NCI-H2227 treated with DMSO at 0.1 percent for 48 hours (cell line): Measurements from ENCODE around the gene BAIAP2.

Source experiments
- DNase-seq: peaks from one replicate; lab custom pipeline; 2025; lab: John Stamatoyannopoulos, UW

Gene BAIAP2

DNA sequence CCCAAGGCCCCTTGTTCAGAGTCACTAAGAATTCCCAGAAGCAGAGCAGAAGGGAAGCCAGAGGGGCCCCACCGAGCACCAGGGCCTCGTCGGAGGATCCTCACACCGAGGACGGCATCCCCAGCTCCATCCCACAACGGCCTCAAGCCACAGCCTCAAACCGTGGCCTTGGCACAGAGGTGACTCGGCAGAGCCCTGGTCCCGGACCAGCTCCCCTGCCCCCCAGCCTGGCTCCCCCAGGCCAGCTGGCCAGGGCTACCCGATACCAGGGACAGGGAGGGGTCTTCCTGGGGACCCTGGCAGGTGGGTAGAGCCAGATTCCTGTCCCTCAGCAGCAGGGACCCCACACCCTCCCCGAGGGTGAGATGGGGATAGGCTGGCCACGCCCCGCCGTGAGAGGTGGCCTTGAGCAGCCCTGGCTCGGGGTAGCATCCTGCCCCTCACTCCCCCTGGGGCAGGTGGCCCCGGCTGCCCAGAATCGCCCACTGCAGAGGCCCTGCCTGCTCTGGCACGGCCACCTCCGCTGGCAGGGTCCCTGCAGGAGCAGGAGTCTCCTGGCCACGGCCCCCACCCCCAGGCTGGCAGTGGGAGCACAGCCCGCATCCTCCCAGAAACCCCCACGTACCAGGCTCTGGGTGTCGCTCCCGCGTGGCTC lies 124.8 kb downstream of the BAIAP2 start:
- no peak for DNase-seq

- no peak for DNase-seq
Measured at GRCh38 chr17:81160306-81160705, 125.4 kb downstream of the BAIAP2 start.

DNA sequence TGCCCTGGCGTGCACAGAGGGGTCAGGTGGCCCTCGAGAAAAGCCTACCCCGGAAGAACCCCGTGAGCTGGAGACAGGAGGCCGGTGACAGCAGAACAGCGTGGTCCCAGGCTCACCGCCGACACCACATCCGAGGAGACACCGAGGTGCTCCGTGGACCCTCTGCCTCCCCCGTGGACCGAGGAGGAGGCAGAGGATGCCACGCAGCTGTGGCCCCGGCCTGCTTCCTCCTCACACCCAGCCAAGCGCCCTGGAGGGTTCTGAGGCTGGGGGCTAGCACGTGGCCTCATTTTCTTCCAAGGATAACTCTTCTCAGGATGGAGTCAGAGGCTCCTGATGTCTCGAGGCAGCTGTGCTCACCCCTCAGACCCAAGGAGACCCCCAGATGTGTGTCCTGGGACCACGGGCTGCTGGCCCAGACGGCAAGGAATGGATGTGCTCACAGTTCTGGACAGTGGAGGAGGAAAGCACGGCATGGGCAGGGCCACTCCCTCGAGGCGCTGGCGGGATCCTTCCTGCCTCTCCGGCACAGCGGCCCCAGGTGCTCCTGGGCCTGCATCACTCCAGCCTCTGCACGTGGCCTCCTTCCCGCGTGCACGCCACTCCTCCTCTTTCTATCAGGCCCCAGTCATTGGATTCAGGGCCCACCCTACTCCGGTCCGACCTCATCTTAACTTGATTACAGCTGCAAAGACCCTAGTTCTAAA lies 125.9 kb downstream of the BAIAP2 start:
- DNase-seq, result no peak

- DNase-seq, result no peak
Measured at GRCh38 chr17:81161536-81161935, 126.6 kb downstream of the BAIAP2 start.

DNA sequence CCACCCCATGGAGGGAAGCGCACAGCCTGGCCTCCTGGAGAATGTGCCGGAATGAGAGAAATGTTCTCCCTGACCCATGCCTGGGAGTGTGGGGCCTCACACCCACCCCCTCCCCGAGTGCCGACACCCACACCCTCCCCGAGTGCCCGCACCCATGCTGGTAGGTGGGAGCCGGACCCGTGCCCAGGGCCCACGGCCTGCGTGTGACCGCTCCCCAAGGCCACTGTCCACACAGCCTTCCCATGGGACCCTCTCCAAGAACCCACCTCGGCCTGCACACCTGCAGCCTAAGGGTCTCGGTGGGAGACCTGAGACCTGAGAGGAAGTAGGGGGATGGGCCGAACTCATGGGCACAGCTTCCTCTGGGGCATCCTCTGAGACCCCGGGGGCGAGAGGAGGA lies 127.0 kb downstream of the BAIAP2 start:
- no peak for DNase-seq

DNA sequence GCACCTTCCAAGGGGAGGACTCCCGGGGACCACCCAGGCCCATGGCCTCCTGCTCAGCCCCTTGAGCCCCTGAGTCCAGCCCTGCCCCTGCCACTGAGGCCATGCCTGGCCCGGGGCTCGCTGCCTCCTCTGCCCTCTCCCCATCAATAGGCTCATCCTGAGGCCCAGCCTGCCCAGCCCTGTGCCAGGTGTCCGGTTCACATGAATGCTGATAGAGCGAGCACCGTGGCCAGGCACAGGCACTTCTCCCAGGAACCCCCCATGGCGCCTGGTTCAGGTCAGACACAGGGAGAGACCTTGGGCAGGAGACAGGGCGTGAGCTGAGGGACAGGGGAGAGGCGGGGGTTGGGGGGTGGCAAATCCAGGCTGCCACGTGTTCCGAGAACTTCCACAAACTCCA lies 127.5 kb downstream of the BAIAP2 start:
- DNase-seq, result no peak

DNA sequence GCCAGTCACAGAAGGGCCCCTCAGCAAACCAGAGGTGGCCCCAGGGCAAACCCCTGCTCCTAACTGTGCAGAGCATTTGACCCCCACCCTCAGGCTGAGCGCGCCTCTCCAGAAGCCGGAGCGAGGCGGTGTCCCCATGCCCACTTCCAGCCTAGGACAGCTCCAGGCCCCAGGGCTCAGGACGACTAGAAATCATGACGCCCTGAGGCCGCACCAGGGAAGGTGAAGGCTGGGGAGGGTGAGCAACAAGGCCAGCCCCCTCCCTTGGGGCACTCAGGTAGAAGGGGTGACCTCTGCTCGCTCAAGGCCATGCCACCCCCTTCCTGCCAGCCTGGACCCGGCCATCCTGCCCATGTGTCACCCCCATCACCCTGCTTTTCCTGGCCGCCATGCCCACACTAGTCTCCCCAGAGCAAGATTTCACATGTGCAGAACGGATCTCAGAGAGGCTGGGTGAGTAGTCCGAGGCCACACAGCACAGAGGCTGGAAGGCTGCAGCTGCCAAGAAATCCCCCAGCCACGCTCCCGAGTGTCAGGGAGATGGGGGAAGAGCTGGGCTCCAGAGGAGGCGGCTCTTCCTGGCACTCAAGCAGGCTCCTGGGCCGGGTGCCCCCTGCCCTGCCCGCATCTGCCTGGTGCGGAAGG lies 128.2 kb downstream of the BAIAP2 start:
- DNase-seq, result no peak

DNA sequence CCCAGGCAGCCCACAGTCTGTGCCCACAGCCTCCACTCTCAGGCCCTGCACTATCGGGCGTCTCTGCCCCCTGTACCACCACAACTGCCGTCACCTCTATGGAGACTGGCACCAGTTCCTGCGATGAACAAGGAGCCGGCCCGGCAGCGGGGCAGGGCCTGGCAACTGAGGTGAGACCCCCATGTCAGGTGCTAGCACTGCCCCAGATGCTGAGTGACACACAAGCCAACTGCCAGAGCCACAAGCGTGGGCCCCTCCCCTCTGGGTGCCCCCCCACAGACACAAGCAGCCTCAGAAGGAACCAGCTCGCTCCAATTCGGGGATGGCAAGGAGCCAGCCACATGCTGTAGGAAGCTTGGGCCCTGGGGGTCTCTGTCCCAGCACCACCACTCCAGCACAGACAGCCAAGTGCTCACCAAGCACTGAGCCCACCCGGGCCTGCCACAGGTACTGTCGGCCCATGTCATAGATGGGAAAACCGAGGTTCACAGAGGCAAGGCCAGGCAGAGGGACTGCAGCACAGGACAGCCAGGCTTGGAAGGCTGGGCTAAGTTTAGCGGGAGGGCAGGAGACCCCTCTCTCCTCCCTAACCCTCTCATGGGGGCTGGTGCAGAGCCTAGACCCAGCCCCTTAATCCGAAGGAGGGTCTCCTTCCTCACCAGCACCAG lies 128.9 kb downstream of the BAIAP2 start:
- DNase-seq, result no peak

DNA sequence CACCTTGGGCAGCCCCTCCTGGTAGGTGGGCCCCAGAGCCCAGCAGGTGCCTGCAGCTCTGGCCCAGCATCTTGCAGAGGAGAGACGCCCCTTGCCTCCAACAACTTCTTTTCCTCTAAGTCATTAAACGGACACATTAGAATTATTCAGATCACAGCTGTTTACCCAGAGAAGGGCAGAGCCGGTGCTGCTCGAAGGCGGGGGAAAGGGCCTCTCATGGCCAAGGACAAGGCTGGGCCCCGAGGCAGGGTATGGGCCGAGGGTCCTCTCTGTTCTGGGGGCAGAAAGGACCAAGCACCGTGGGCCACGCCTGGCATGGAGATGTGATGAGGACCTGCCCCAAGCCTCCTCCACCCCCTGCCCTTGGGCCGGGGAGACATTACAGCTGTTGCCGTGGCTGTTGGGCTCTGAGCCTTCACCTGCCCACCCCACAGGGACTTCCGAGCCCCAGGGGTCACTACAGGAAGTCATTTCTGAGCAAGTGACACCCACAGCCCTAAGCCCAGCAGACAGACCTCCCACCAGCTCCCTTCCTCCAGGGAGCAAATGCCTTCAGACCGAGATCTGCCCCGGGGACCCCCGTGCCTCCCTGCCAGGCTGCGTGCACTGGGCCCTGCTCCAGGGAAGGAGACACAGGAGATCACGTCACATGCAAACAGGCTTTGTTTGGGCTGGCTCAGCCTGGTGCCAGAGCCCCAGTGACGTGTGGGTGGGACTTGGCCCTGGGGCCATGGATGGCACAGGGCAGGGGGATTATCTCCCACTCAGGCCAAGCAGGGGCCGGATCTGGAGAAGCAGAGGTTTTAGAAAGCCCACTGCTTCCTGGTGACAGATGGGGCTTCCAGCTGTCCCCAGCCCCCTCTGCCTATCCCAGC lies 129.7 kb downstream of the BAIAP2 start:
- DNase-seq, result no peak

DNA sequence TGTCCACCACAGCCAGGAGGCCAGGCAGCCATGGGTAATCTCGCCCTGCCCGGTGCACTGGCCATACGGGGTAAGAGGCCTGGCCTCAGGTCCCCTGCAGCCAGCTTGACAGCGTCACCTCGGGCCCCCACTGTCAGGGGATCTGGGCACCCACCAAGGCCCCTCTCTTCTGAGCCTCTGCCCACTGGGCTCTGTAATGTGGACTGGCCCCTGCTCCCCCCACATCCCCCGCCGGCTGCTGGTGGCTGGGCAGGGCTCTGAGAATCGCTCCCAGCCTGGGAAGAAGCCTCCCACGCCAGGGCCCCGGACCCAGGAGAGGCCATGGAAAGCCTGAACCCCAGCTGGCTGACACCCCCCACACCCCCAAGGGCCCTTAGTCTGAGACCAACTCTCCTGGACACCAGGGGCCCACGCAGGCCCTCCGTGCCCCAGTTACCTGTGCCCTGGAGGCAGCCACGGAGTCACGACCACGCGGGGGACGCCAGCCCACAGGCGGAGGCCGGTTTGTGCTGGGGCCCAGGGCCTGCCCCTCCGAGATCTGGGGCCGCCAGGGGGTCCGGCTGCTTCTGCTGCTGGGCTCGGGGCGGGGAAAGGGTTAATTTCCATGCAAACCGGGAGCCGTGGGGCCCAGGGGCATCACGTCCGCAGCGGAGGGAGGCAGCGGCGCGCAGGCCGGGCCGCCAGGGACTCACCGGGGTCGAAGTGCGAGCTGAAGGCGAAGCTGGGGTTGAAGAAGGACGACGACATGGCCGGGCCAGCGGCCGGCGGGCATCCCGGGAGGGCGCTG lies 130.5 kb downstream of the BAIAP2 start, which contains the start of gene PVALEF:
Gene PVALEF (plus strand): TSS at position 262 of the 787 bp plus-strand sequence. CDS start 15,720 bp downstream, outside the sequence.
- DNase-seq, result no peak

DNA sequence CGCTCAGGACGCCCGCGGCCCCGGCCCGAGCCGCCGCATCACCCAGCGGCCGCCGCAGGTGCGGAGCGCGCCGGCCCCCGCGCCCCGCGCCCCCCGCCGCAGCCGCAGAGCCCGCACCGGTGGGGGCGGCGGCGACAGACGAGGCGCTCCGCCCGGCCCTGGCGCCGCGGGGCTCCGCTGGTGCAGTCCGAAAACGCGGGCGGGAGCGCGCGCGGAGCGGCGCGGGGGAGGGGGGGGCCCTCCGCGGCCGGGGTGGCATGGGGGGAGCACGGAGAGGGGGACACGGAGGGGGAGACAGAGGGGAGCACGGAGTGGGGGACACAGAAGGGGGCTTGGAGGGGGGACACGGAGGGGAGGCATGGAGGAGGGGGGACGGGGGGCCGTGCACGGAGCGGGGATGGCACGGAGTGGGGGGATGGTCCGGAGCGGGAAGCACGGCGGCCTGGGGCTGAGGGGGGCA lies 131.1 kb downstream of the BAIAP2 start, which contains the start of gene AATK:
Gene AATK (minus strand): TSS at position 189 of the 460 bp plus-strand sequence. CDS start 229 bp downstream, outside the sequence.
- no peak for DNase-seq
